CD4-positive, CD25-positive, alpha-beta regulatory T cell (primary cell): ENCODE data around the gene PDS5A. TPM values are rescaled to one million over a fixed set of nuclear protein-coding genes. Genes with fewer than 3 reads are reported as not detected.
"Not testable (repeated sequence)": the region's sequence is repeated elsewhere in the genome, so short reads cannot be mapped to it uniquely, and the experiment has no call there.

Source experiments
- ATAC-seq, 2 donors: fragments of 150-1000 bp; cut with Tn5 transposase; one replicate each; pipeline ENCODE4 v1.10.0; 2021; ENCODE audit warnings: low read depth in 2 of 2, moderate number of reproducible peaks in 2 of 2, moderate library complexity in 1 of 2
- DNase-seq, 3 donors: peaks; one replicate each; pipeline versions ENCODE4 v3.0.0 to v3.0.0-alpha.2; 2012 to 2022; ENCODE audit warnings: mixed read lengths in 1 of 3
- H3K27ac ChIP-seq: one replicate; pipeline ENCODE4 v1.7.0; 2013; ENCODE audit warnings: mild to moderate bottlenecking, low read length; ENCODE audit not compliant: insufficient read depth, poor library complexity, severe bottlenecking
- H3K27me3 ChIP-seq: one replicate; pipeline ENCODE4 v1.7.0; 2013; ENCODE audit warnings: low read length; ENCODE audit not compliant: control insufficient read depth, insufficient read depth
- H3K36me3 ChIP-seq: one replicate; pipeline ENCODE4 v1.7.0; 2013; ENCODE audit warnings: mild to moderate bottlenecking, low read length, moderate library complexity; ENCODE audit not compliant: control insufficient read depth, insufficient read depth
- H3K4me1 ChIP-seq: 2 replicates; pipeline ENCODE4 v1.7.0; 2013; ENCODE audit warnings: mild to moderate bottlenecking, low read length; ENCODE audit not compliant: insufficient read depth, control insufficient read depth, poor library complexity, severe bottlenecking
- H3K4me3 ChIP-seq: one replicate; pipeline ENCODE4 v1.7.0; 2013; ENCODE audit warnings: low read depth, mild to moderate bottlenecking, low read length, moderate library complexity
- H3K9me3 ChIP-seq, 2 experiments: 1 replicate in 1 of 2; 2 replicates in 1 of 2; pipeline ENCODE4 v1.7.0; 2013; ENCODE audit warnings: low read length in 2 of 2, mild to moderate bottlenecking in 1 of 2, moderate library complexity in 1 of 2; ENCODE audit not compliant: control insufficient read depth in 2 of 2
- H3K27ac Mint-ChIP-seq, 3 donors: one replicate each; pipeline ENCODE4 v1.8.0; 2020 to 2022; ENCODE audit warnings: mild to moderate bottlenecking in 3 of 3, mixed read lengths in 3 of 3, moderate library complexity in 2 of 3
- H3K27me3 Mint-ChIP-seq: one replicate; pipeline ENCODE4 v1.8.0; 2022; ENCODE audit warnings: mild to moderate bottlenecking, mixed read lengths
- H3K36me3 Mint-ChIP-seq: one replicate; pipeline ENCODE4 v1.8.0; 2020; ENCODE audit warnings: mixed read lengths
- H3K4me1 Mint-ChIP-seq, 4 donors: one replicate each; pipeline ENCODE4 v1.8.0; 2020 to 2022; ENCODE audit warnings: mixed read lengths in 4 of 4, mild to moderate bottlenecking in 1 of 4
- H3K4me3 Mint-ChIP-seq, 4 donors: one replicate each; pipeline ENCODE4 v1.8.0; 2020 to 2022; ENCODE audit warnings: mild to moderate bottlenecking in 4 of 4, mixed read lengths in 4 of 4, moderate library complexity in 3 of 4
- H3K9me3 Mint-ChIP-seq, 7 donors: one replicate each; pipeline ENCODE4 v1.8.0; 2020 to 2022; ENCODE audit warnings: mixed read lengths in 7 of 7, mild to moderate bottlenecking in 3 of 7, moderate library complexity in 2 of 7
- polyA plus RNA-seq, 4 donors: library from polyadenylated mRNA; unstranded; fragments of 300-500 nt; fragmentation: Illumina TruSeq; gene quantifications; one replicate each; pipeline ENCODE4 v1.2.3, GENCODE V29; 2021
- total RNA-seq: library from RNA; stranded (reverse); gene quantifications from one replicate; pipeline ENCODE4 v1.2.3, GENCODE V29; 2022

PDS5A gene
- total and polyA plus RNA-seq, 5 donors from 2014 or later, result 25.2 to 111 (median 32.5) TPM

DNA sequence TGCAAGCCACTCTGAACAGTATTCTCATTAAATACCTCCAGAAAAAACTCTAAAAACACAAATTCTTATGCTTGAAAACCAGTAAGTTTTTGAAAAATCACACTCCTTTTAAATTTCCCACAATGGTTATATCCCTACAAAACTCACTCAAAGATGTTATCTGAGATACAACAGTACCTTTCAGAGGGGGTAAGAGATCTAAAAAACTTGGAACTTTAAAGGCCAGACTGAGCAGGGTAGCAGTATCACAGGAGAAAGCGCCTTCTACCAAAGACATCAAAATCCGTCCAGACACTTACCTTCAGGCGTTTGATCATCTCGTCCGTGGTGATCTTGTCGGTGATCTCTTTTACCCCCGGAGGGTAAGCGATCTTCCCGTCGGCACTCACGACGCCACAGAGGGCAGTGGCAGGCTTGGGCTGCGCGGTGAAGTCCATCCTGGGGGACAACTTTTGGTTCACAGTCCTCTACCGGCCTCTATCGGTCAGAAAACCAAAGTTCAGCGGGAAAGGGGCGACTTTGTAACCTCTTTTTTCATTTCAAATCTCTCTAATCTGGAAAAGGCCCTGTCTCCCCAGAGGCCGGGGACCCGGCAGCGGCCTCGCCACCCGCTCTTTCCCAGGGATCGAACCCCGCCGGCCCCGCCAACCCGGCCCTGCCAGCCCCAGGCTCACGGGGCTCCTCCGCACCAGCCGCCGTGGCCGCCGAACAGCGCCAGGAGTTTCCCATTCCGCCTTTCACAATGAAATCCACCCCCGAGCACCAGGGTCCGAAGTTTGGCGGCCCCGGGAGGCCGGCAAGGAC is 1.4 kb downstream of the PDS5A start:
- Histone ChIP-seq H3K36me3 (peaks cover 18% of the 10 kb centered on the region), H3K27me3 (no peaks in the 10 kb centered on the region), H3K4me1 (peaks cover 30% of the 10 kb centered on the region), H3K9me3 (no peaks in the 10 kb centered on the region), H3K4me3 (peak overlapping the region; percentile 82), H3K27ac (peak overlapping the region; percentile 90)
- Mint-ChIP-seq H3K27me3 (no peaks in the 10 kb centered on the region), H3K4me3 (peak overlapping the region; percentile 80 to 98 (median 90)), H3K4me1 (peaks cover 12 to 43% (median 26%) of the 10 kb centered on the region in 4 donors), H3K27ac (peak overlapping the region; percentile 7 to 94 (median 70)), H3K9me3 (no peaks in the 10 kb centered on the region), H3K36me3 (peaks cover 21% of the 10 kb centered on the region)
- DNase-seq (peak; percentile 61 to 81 (median 67)), ATAC-seq (peak in 1 of 2 donors; percentile 21)

DNA sequence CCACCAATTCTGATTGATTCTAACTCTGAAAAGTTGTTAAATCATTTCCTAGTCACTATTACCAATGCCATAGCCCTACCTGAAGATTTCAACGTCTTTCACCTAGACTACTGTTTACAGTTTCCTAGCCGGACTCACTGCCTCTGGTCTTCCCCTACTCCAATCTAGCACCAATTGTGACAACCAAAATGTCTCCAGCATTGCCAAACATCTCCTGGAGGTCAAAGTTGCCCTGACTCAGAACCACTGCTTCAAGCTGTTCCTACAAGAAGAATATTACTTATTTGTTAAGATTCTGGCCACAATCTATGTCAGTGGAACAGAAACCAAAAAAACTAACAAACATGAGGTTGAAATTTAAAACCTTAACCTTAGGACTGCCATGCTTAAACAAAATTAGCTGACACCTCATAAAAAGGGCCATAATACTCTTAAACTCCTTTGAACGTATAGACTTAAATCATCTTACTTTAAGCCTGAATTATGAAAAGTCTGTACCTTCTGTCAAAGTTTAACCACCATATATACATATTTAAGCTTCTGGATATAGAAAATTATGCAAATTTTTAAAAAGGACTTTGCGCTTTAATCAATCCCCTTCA is 2.1 kb downstream of the PDS5A start:
- Mint-ChIP-seq H3K4me1 (peaks cover 12 to 49% (median 28%) of the 10 kb centered on the region in 4 donors), H3K27ac (peak overlapping the region; percentile 47 to 94 (median 72)), H3K4me3 (peak overlapping the region; percentile 80 to 98 (median 90)), H3K9me3 (no peaks in the 10 kb centered on the region), H3K27me3 (no peaks in the 10 kb centered on the region), H3K36me3 (peaks cover 21% of the 10 kb centered on the region)
- ATAC-seq (no peak), DNase-seq (no peak)
- H3K36me3 ChIP-seq, result peaks cover 22% of the 10 kb centered on the region
- H3K4me3 ChIP-seq, result peak overlapping the region; percentile 82
- H3K27me3 ChIP-seq, result no peaks in the 10 kb centered on the region
- H3K27ac ChIP-seq, result peak overlapping the region; percentile 90
- H3K4me1 ChIP-seq, result peaks cover 34% of the 10 kb centered on the region
- no peaks in the 10 kb centered on the region for H3K9me3 ChIP-seq

- H3K4me1 ChIP-seq, result peaks cover 38% of the 10 kb centered on the region
- DNase-seq, H3K27ac Mint-ChIP-seq, H3K27ac ChIP-seq, H3K9me3 Mint-ChIP-seq, H3K27me3 Mint-ChIP-seq, ATAC-seq, H3K9me3 ChIP-seq, H3K27me3 ChIP-seq, H3K4me3 ChIP-seq: not testable (repeated sequence)
- peaks cover 27% of the 10 kb centered on the region for H3K36me3 ChIP-seq
- Mint-ChIP-seq H3K4me3 (peak overlapping the region; percentile 21 to 81 (median 64)), H3K36me3 (peaks cover 30% of the 10 kb centered on the region), H3K4me1 (peaks cover 20 to 62% (median 37%) of the 10 kb centered on the region in 4 donors)
Observed at GRCh38 chr4:39973052-39973451, 4.7 kb downstream of the PDS5A start.

DNA sequence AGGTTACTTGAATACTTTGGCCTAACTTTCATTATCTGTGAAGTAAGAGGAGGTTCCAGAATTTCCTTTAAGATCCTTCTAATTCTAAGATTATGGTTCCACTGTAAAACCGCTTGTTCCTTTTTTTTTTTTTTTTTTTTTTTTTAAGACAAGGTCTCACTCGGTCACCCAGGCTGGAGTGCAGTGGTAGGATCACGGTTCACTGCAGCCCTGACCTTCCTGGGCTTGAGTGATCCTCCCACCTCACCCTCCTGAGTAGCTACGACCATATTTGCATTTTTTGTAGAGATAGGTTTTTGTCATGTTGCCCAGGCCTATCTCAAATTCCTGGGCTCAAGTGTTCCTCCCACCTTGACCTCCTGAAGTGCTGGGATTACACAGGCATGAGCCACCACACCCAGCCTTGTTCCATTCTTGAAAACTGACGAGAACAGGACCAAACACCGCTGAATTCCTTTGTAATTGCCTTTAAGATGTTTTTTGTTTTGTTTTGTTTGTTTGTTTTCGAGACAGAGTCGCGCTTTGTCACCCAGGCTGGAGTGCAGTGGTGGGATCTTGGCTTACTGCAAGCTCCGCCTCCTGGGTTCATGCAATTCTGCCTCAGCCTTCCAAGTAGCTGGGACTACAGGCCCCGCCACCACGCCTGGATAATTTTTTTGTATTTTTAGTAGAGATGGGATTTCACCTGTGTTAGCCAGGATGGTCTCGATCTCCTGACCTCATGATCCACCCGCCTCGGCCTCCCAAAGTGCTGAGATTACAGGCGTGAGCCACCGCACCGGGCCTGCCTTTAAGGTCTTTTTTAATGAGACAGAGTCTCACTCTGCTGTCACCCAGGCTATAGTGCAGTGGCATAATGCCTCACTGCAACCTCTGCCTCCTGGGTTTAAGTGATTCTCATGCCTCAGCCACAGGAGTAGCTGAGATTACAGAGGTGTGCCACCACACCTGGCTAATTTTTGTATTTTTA is 6.8 kb downstream of the PDS5A start:
- DNase-seq, result no peak
- H3K4me3 ChIP-seq, result peak overlapping the region; percentile 6
- H3K27me3 ChIP-seq, result no peaks in the 10 kb centered on the region
- H3K4me1 ChIP-seq, result peaks cover 40% of the 10 kb centered on the region
- Mint-ChIP-seq H3K27ac (peak overlapping the region; percentile 72 to 80 (median 73)), H3K36me3 (peaks cover 33% of the 10 kb centered on the region), H3K9me3 (no peaks in the 10 kb centered on the region), H3K27me3 (no peaks in the 10 kb centered on the region), H3K4me1 (peaks cover 20 to 71% (median 45%) of the 10 kb centered on the region in 4 donors), H3K4me3 (peak overlapping the region in 3 of 4 donors; percentile 52 to 80 (median 54))
- no peak for ATAC-seq
- H3K36me3 ChIP-seq, result peaks cover 27% of the 10 kb centered on the region
- H3K27ac ChIP-seq, result no peak overlapping the region
- no peaks in the 10 kb centered on the region for H3K9me3 ChIP-seq

GRCh38 chr4:39963656-39964055 is 14.1 kb downstream of the PDS5A start:
- peak overlapping the region in 2 of 3 donors; percentile 3 to 15 for H3K27ac Mint-ChIP-seq
- no peak for DNase-seq
- H3K27ac ChIP-seq, result no peak overlapping the region
- peak overlapping the region in 1 of 4 donors; percentile 7 for H3K4me3 Mint-ChIP-seq
- peaks cover 4% of the 10 kb centered on the region for H3K36me3 ChIP-seq
- H3K27me3 Mint-ChIP-seq, result no peaks in the 10 kb centered on the region
- H3K4me1 ChIP-seq, result peaks cover 29% of the 10 kb centered on the region
- no peak overlapping the region for H3K4me3 ChIP-seq
- H3K36me3 Mint-ChIP-seq, result peaks cover 10% of the 10 kb centered on the region
- H3K27me3 ChIP-seq, result no peaks in the 10 kb centered on the region
- ATAC-seq, result no peak
- H3K9me3 Mint-ChIP-seq, result peaks cover 0 to 1% (median 0%) of the 10 kb centered on the region in 7 donors
- H3K9me3 ChIP-seq, result no peaks in the 10 kb centered on the region
- peaks cover 25 to 72% (median 46%) of the 10 kb centered on the region in 4 donors for H3K4me1 Mint-ChIP-seq

DNA sequence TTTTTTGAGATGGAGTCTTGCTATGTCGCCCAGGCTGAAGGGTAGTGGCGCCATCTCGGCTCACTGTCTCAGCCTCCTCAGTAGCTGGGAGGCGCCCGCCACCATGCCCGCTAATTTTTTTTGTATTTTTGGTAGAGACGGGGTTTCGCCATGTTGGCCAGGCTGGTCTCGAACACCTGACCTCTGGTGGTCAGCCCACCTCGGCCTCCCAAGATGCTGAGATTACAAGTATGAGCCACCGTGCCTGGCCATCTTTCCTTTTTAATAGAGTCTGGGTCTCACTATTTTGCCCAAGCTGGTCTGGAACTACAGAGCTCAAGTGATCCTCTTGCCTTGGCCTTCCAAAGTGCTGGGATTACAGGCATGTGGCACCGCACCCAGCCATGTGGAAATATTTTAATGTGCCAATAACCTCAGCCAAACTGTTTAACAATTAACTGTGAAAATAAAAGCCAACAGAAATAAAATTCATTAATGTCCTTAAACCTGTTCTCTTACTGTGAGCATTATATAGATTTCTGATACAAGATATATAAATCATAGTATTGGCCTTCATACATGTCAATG is 16.3 kb downstream of the PDS5A start:
- no peak for ATAC-seq
- Mint-ChIP-seq H3K27ac (no peak overlapping the region), H3K4me1 (peaks cover 29 to 75% (median 47%) of the 10 kb centered on the region in 4 donors)

More for the DNA sequence above, 16.3 kb downstream of the PDS5A start:
- Histone ChIP-seq H3K9me3 (no peaks in the 10 kb centered on the region), H3K4me1 (peaks cover 23% of the 10 kb centered on the region), H3K27ac (no peak overlapping the region), H3K36me3 (peaks cover 4% of the 10 kb centered on the region), H3K27me3 (no peaks in the 10 kb centered on the region), H3K4me3 (no peak overlapping the region)
- Mint-ChIP-seq H3K36me3 (peaks cover 8% of the 10 kb centered on the region), H3K9me3 (peaks cover 0 to 1% (median 0%) of the 10 kb centered on the region in 7 donors), H3K27me3 (no peaks in the 10 kb centered on the region), H3K4me3 (no peak overlapping the region)
- DNase-seq, result no peak
